ENCODE data around the gene KLRC1. TPM values are rescaled to one million over a fixed set of nuclear protein-coding genes. Genes with fewer than 3 reads are reported as not detected.

KLRC1 gene
- total and polyA plus RNA-seq, 2 of the 8 experiments (the other 6 are each of a cell fraction or from before 2014, with no cell fraction given) = not detected

DNA sequence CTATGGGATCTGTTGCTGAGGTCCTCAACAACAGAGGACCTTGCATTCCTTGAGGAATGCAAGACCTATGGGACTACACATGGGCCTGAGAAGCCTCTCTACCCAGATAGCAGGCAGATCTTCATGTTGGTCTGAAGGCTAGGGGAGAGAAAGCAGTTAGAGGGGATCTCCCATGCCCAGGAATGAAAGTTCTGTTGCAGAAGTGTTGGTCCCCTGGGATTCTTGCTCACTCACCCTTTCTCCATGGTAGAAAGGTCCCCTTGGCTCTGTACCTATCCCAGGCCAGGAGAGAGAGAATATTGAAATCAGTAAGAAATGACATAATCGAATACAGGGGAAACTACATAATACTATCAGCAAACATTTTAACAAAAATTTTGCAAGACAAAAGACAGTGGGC is 16.5 kb upstream of the KLRC1 start:
- no peak for FAIRE-seq
- Histone ChIP-seq H2AK5ac (ENCODE audit: low read depth, low read length) (no peak overlapping the region), H2AFZ (ENCODE audit: low read length) (no peak overlapping the region), H2BK12ac (ENCODE audit: low read depth, low read length) (no peak overlapping the region), H3K9me3 (ENCODE audit: insufficient read depth in 2 of 2, low read depth in 1 of 2, low read length in 1 of 2) (no peaks in the 10 kb centered on the region), H3K4me3 (ENCODE audit: extremely low read depth in 1 of 4, insufficient read depth in 2 of 4, low read depth in 3 of 4, low read length in 4 of 4) (no peak overlapping the region), H3K14ac (ENCODE audit: insufficient read length) (no peak overlapping the region), H4K20me1 (replicated peaks in 1 of 2; ENCODE audit: control insufficient read depth in 1 of 2, insufficient read depth in 2 of 2, low read length in 2 of 2) (no peaks in the 10 kb centered on the region), H3K27me3 (replicated peaks in 1 of 4; ENCODE audit: control insufficient read depth in 3 of 4, extremely low read depth in 1 of 4, insufficient read depth in 3 of 4, low read length in 3 of 4) (no peaks in the 10 kb centered on the region), H2BK20ac (ENCODE audit: low read length) (no peak overlapping the region), H2BK5ac (ENCODE audit: low read depth, low read length) (no peak overlapping the region), H4K8ac (ENCODE audit: extremely low read depth, insufficient read depth, low read length) (no peak overlapping the region), H3K4me2 (ENCODE audit: insufficient read depth in 1 of 2, low read depth in 2 of 2, low read length in 2 of 2) (no peak overlapping the region), H3K56ac (replicated peaks; ENCODE audit: insufficient read length, low read depth, low read length) (no peak overlapping the region), H3K9ac (replicated peaks in 1 of 4; ENCODE audit: extremely low read depth in 1 of 4, low read depth in 3 of 4, low read length in 3 of 4) (no peak overlapping the region), H3K79me1 (ENCODE audit: low read depth, low read length) (no peaks in the 10 kb centered on the region), H2BK120ac (replicated peaks; ENCODE audit: low read depth, low read length) (no peak overlapping the region), H3K27ac (ENCODE audit: low read depth, low read length) (no peak overlapping the region), H4K5ac (ENCODE audit: insufficient read length, low read depth, low read length) (no peak overlapping the region), H3K23ac (ENCODE audit: insufficient read length) (no peak overlapping the region), H2BK15ac (ENCODE audit: low read length) (no peak overlapping the region), H3K18ac (ENCODE audit: extremely low read depth, low read length) (no peak overlapping the region), H4K91ac (replicated peaks; ENCODE audit: insufficient read length, low read length) (no peak overlapping the region), H3K4me1 (replicated peaks in 1 of 4; ENCODE audit: control insufficient read depth in 3 of 4, insufficient read depth in 4 of 4, low read length in 3 of 4) (no peaks in the 10 kb centered on the region), H3K23me2 (ENCODE audit: low read depth, low read length) (no peaks in the 10 kb centered on the region; the same call in 1 of the 2 replicates), H3K36me3 (ENCODE audit: control insufficient read depth in 2 of 4, insufficient read depth in 4 of 4, low read length in 3 of 4) (no peaks in the 10 kb centered on the region), H3K4ac (replicated peaks; ENCODE audit: insufficient read length, low read depth, low read length) (no peak overlapping the region), H3K79me2 (ENCODE audit: control insufficient read depth in 1 of 2, insufficient read depth in 2 of 2, low read length in 2 of 2) (no peaks in the 10 kb centered on the region)
- ChIA-PET CTCF (ENCODE audit: partially characterized antibody) (no interaction called here), POLR2A (ENCODE audit: partially characterized antibody) (no interaction called here)
- 79% methylated on average over 1 of the region's 1 CpG; no CpG with 5 or more reads in 1 of the 2 experiments for WGBS, 2 experiments (ENCODE audit: extremely low coverage in 1 of 2, insufficient coverage in 1 of 2, insufficient read length in 1 of 2, insufficient replicate concordance in 2 of 2, low coverage in 1 of 2, low lambda C conversion rate in 2 of 2, missing lambda C conversion rate in 1 of 2)
- DNase-seq (ENCODE audit: low read depth in 1 of 2, low spot score in 2 of 2) = no peak
- TF ChIP-seq HDAC2 (IDR thresholded peaks at IDR 0.05; ENCODE audit: borderline replicate concordance in 1 of 2, low read depth in 2 of 2, low read length in 2 of 2) (no peak), EZH2 (IDR thresholded peaks at IDR 0.05; ENCODE audit: low read depth, low read length, severe bottlenecking) (no peak), KDM1A (IDR thresholded peaks at IDR 0.05; ENCODE audit: borderline replicate concordance, low read length) (no peak)
- TF ChIP-seq, protein P1, sequence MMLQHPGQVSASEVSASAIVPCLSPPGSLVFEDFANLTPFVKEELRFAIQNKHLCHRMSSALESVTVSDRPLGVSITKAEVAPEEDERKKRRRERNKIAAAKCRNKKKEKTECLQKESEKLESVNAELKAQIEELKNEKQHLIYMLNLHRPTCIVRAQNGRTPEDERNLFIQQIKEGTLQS (IDR thresholded peaks at IDR 0.05; ENCODE audit: insufficient read depth, low read depth, low read length) = no peak
